ENCODE data around the gene ASPG.

DNA sequence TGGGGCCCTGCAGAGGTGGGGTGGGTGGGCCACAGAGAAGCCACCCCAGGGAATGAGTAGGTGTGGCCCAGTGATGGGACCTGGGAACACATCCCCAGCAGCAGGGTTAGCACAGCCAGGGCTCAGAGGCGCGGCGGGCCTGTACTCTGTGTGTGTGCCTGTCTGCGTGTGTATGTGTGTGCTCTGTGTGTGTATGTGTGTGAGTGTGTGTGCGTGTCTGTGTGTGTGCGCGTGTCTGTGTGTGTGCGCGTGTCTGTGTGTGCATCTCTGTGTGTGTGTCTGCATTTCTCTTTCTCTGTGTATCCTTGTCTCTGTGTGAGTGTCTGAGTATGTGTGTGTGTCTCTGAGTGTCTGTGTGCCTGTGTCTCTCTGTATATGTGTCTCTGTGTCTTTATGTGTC, 79.0 kb downstream of the ASPG start:
- TF ChIP-seq CTCF (IDR thresholded peaks at IDR 0.05) (no peak), POLR2A (IDR thresholded peaks at IDR 0.05) (no peak), EP300 (IDR thresholded peaks at IDR 0.05) (no peak)

All from ovary (tissue), 3 donors.